ENCODE data around the gene RXRG.

RXRG gene

GRCh38 chr1:165355977-165356811 lies 88.7 kb downstream of the RXRG start, which contains the start of gene LMX1A:
TSS of gene LMX1A (minus strand) at chr1:165356715. CDS start at chr1:165355559, 1,156 bp downstream.
- Histone ChIP-seq H3K4me3 (ENCODE audit: low read length) (no peak within 1 kb of the TSS), H3K36me3 (ENCODE audit: insufficient read depth, low read length) (no peaks in the 10 kb centered on the region), H3K27me3 (ENCODE audit: control insufficient read depth, insufficient read depth, low read length) (peaks cover 29% of the 10 kb centered on the region), H3K9me3 (replicated peaks; ENCODE audit: low read length) (no peaks in the 10 kb centered on the region), H3K4me2 (ENCODE audit: low read length) (peak within 1 kb of the TSS; percentile 44), H3K9ac (ENCODE audit: low read depth, low read length) (no peak within 1 kb of the TSS), H3K4me1 (ENCODE audit: control insufficient read depth, insufficient read depth, low read length) (no peaks in the 10 kb centered on the region)

- Histone ChIP-seq H3K9me3 (replicated peaks; ENCODE audit: low read length) (no peaks in the 10 kb centered on the region), H3K4me2 (ENCODE audit: low read length) (no peak overlapping the region), H3K36me3 (ENCODE audit: insufficient read depth, low read length) (no peaks in the 10 kb centered on the region), H3K27me3 (ENCODE audit: control insufficient read depth, insufficient read depth, low read length) (peaks cover 29% of the 10 kb centered on the region), H3K9ac (ENCODE audit: low read depth, low read length) (no peak overlapping the region), H3K4me1 (ENCODE audit: control insufficient read depth, insufficient read depth, low read length) (no peaks in the 10 kb centered on the region), H3K4me3 (ENCODE audit: low read length) (no peak overlapping the region)
Observed at GRCh38 chr1:165355139-165355976, 89.6 kb downstream of the RXRG start.

- no peak overlapping the region for H3K4me3 ChIP-seq (ENCODE audit: low read length)
- no peaks in the 10 kb centered on the region for H3K4me1 ChIP-seq (ENCODE audit: control insufficient read depth, insufficient read depth, low read length)
- H3K36me3 ChIP-seq (ENCODE audit: insufficient read depth, low read length), result no peaks in the 10 kb centered on the region
- no peak overlapping the region for H3K9ac ChIP-seq (ENCODE audit: low read depth, low read length)
- H3K9me3 ChIP-seq (replicated peaks; ENCODE audit: low read length), result no peaks in the 10 kb centered on the region
- peaks cover 29% of the 10 kb centered on the region for H3K27me3 ChIP-seq (ENCODE audit: control insufficient read depth, insufficient read depth, low read length)
- no peak overlapping the region for H3K4me2 ChIP-seq (ENCODE audit: low read length)
Observed at GRCh38 chr1:165354739-165355138, 90.2 kb downstream of the RXRG start.

GRCh38 chr1:165353731-165354671 lies 90.9 kb downstream of the RXRG start:
- H3K9ac ChIP-seq (ENCODE audit: low read depth, low read length), result no peak overlapping the region
- H3K4me2 ChIP-seq (ENCODE audit: low read length), result no peak overlapping the region
- H3K4me1 ChIP-seq (ENCODE audit: control insufficient read depth, insufficient read depth, low read length), result no peaks in the 10 kb centered on the region
- H3K9me3 ChIP-seq (replicated peaks; ENCODE audit: low read length), result no peaks in the 10 kb centered on the region
- H3K27me3 ChIP-seq (ENCODE audit: control insufficient read depth, insufficient read depth, low read length), result peaks cover 29% of the 10 kb centered on the region
- no peaks in the 10 kb centered on the region for H3K36me3 ChIP-seq (ENCODE audit: insufficient read depth, low read length)
- no peak overlapping the region for H3K4me3 ChIP-seq (ENCODE audit: low read length)

- Histone ChIP-seq H3K4me1 (ENCODE audit: control insufficient read depth, insufficient read depth, low read length) (no peaks in the 10 kb centered on the region), H3K4me2 (ENCODE audit: low read length) (no peak overlapping the region), H3K4me3 (ENCODE audit: low read length) (no peak overlapping the region), H3K27me3 (ENCODE audit: control insufficient read depth, insufficient read depth, low read length) (peaks cover 30% of the 10 kb centered on the region), H3K36me3 (ENCODE audit: insufficient read depth, low read length) (no peaks in the 10 kb centered on the region), H3K9me3 (replicated peaks; ENCODE audit: low read length) (no peaks in the 10 kb centered on the region), H3K9ac (ENCODE audit: low read depth, low read length) (no peak overlapping the region)
Observed at GRCh38 chr1:165352442-165353293, 92.3 kb downstream of the RXRG start.

GRCh38 chr1:165351863-165352441 lies 93.0 kb downstream of the RXRG start:
- Histone ChIP-seq H3K36me3 (ENCODE audit: insufficient read depth, low read length) (no peaks in the 10 kb centered on the region), H3K9me3 (replicated peaks; ENCODE audit: low read length) (no peaks in the 10 kb centered on the region), H3K4me2 (ENCODE audit: low read length) (no peak overlapping the region), H3K27me3 (ENCODE audit: control insufficient read depth, insufficient read depth, low read length) (peaks cover 23% of the 10 kb centered on the region), H3K4me3 (ENCODE audit: low read length) (no peak overlapping the region), H3K9ac (ENCODE audit: low read depth, low read length) (no peak overlapping the region), H3K4me1 (ENCODE audit: control insufficient read depth, insufficient read depth, low read length) (no peaks in the 10 kb centered on the region)

All from skeletal muscle satellite cell (primary cell).